HCT116 (cell line): ENCODE measurements around the gene HDAC1. TPM values are rescaled to one million over a fixed set of nuclear protein-coding genes. Genes with fewer than 3 reads are reported as not detected.

ENCODE experiments used
- ATAC-seq: fragments of 200-7000 bp; cut with Tn5 transposase; 2 replicates; pipeline ENCODE4 v1.9.1; 2020; ENCODE audit warnings: mild to moderate bottlenecking, moderate library complexity
- BruUV-seq: library from RNA; stranded (reverse); fragments of 400-500 nt; replicated peaks from 2 replicates; lab custom pipeline; 2021; lab: Mats Ljungman, UMichigan
- CTCF ChIA-PET: fragments of 300-600 bp; sonication (Branson Sonifier 250); formaldehyde crosslinking; loops from one replicate; lab custom pipeline; 2021; ENCODE audit warnings: antibody characterized with exemption; lab: Charles Lee
- POLR2A ChIA-PET: fragments of 300-600, 350-600 bp; sonication (Branson Sonifier 250); formaldehyde crosslinking; loops from one replicate; lab custom pipeline; 2021; ENCODE audit warnings: antibody characterized with exemption; lab: Charles Lee
- RAD21 ChIA-PET, 2 experiments: fragments of 300-600 bp; sonication (Branson Sonifier 250); formaldehyde crosslinking; loops; one replicate each; lab custom pipeline; 2023; ENCODE audit warnings: low total read pairs in 2 of 2; ENCODE audit not compliant: uncharacterized antibody in 2 of 2, unreplicated experiment in 2 of 2, low non-redundant PET in 1 of 2; lab: Charles Lee
- DNase-seq: peaks from one replicate; pipeline ENCODE4 v3.0.0-alpha.2; 2010; ENCODE audit warnings: low read depth, low spot score
- H2AFZ ChIP-seq: fragments of 200-600 bp; shearing (Covaris generic), sonication (generic); 2 replicates; pipeline ENCODE4 v1.6.1; 2017; ENCODE audit warnings: low read depth, mixed run types, mixed read lengths, antibody characterized with exemption, low read length; ENCODE audit not compliant: poor library complexity, severe bottlenecking
- H3K27ac ChIP-seq: 2 replicates; pipeline ENCODE4 v1.5.1; 2012; ENCODE audit warnings: low read depth, low read length
- H3K27me3 ChIP-seq: fragments of 200-600 bp; sonication (generic); 2 replicates; pipeline ENCODE4 v1.6.1; 2016; ENCODE audit warnings: mixed run types, low read length, mixed read lengths; ENCODE audit not compliant: insufficient read depth
- H3K36me3 ChIP-seq, 2 experiments: fragments of 200-500 bp in 1 of 2; fragments of 200-600 bp in 1 of 2; sonication (Bioruptor generic) in 1 of 2; sonication (generic) in 1 of 2; 2 replicates each; pipeline versions ENCODE4 v1.5.1 to v1.6.1; 2014 to 2016; ENCODE audit warnings: low read length in 2 of 2, inconsistent platforms in 1 of 2, mixed read lengths in 1 of 2, mixed run types in 1 of 2; ENCODE audit not compliant: insufficient read depth in 2 of 2, control insufficient read depth in 1 of 2
- H3K4me1 ChIP-seq, 2 experiments: fragments of 200-600 bp in 1 of 2; sonication (generic) in 1 of 2; 2 replicates each; pipeline versions ENCODE4 v1.5.1 to v1.6.1; 2012 to 2017; ENCODE audit warnings: low read length in 2 of 2, inconsistent platforms in 1 of 2, mild to moderate bottlenecking in 1 of 2, mixed read lengths in 1 of 2, mixed run types in 1 of 2, moderate library complexity in 1 of 2; ENCODE audit not compliant: insufficient read depth in 2 of 2, control insufficient read depth in 1 of 2
- H3K4me2 ChIP-seq: fragments of 200-600 bp; sonication (generic); 2 replicates; pipeline ENCODE4 v1.6.1; 2017; ENCODE audit warnings: mixed run types, low read length, mixed read lengths
- H3K4me3 ChIP-seq, 2 experiments: fragments of 200-600 bp in 1 of 2; sonication (generic) in 1 of 2; replicated peaks in 1 of 2; 2 replicates each; pipeline ENCODE4 v1.5.1; 2011 to 2016; ENCODE audit warnings: low read length in 2 of 2, control low read depth in 1 of 2, low read depth in 1 of 2, mild to moderate bottlenecking in 1 of 2, mixed read lengths in 1 of 2, mixed run types in 1 of 2
- H3K79me2 ChIP-seq: fragments of 200-600 bp; sonication (generic); 2 replicates; pipeline ENCODE4 v1.6.1; 2017; ENCODE audit warnings: mild to moderate bottlenecking, mixed run types, low read length, moderate library complexity, mixed read lengths; ENCODE audit not compliant: insufficient read depth
- H3K9ac ChIP-seq: fragments of 200-600 bp; sonication (generic); 2 replicates; pipeline ENCODE4 v1.6.1; 2016; ENCODE audit warnings: low read length, mixed read lengths
- H3K9me2 ChIP-seq: fragments of 200-600 bp; sonication (generic), shearing (Covaris generic); 2 replicates; pipeline ENCODE4 v1.6.1; 2017; ENCODE audit warnings: mixed run types, mild to moderate bottlenecking, moderate library complexity; ENCODE audit not compliant: insufficient read depth
- H3K9me3 ChIP-seq, 2 experiments: fragments of 200-500 bp in 1 of 2; fragments of 200-600 bp in 1 of 2; sonication (Bioruptor generic) in 1 of 2; sonication (generic) in 1 of 2; 2 replicates each; pipeline ENCODE4 v1.6.1; 2014 to 2017; ENCODE audit warnings: low read length in 2 of 2, mixed read lengths in 2 of 2, inconsistent platforms in 1 of 2, low read depth in 1 of 2, mild to moderate bottlenecking in 1 of 2, mixed run types in 1 of 2, moderate library complexity in 1 of 2; ENCODE audit not compliant: control insufficient read depth in 1 of 2, insufficient read depth in 1 of 2
- H4K20me1 ChIP-seq: fragments of 200-600 bp; sonication (generic), shearing (Covaris generic); 2 replicates; pipeline ENCODE4 v1.6.1; 2017; ENCODE audit warnings: mixed run types, mild to moderate bottlenecking, moderate library complexity; ENCODE audit not compliant: insufficient read depth
- ELF1 ChIP-seq: IDR thresholded peaks from 2 replicates; pipeline ENCODE4 v1.6.1; 2012; ENCODE audit warnings: low read depth, borderline replicate concordance
- EZH2 ChIP-seq: fragments of 200-600 bp; sonication (generic); IDR thresholded peaks from 2 replicates; pipeline ENCODE4 v1.6.1; 2017; ENCODE audit warnings: antibody characterized with exemption, mixed run types
- EZH2phosphoT487 ChIP-seq: fragments of 200-600 bp; IDR thresholded peaks from 2 replicates; pipeline ENCODE4 v1.6.1; 2018; ENCODE audit warnings: antibody characterized with exemption, borderline replicate concordance
- JUND ChIP-seq: IDR thresholded peaks from 2 replicates; pipeline ENCODE4 v1.6.1; 2012
- POLR2AphosphoS5 ChIP-seq: IDR thresholded peaks from 2 replicates; pipeline ENCODE4 v1.6.1; 2011; ENCODE audit warnings: mild to moderate bottlenecking, low read depth, low read length, moderate library complexity
- RAD21 ChIP-seq: IDR thresholded peaks from 2 replicates; pipeline ENCODE4 v1.6.1; 2012; ENCODE audit warnings: low read depth, mild to moderate bottlenecking
- SP1 ChIP-seq: IDR thresholded peaks from 2 replicates; pipeline ENCODE4 v1.6.1; 2012; ENCODE audit warnings: low read depth
- ZFX ChIP-seq: fragments of 450-650 bp; IDR thresholded peaks from 2 replicates; pipeline ENCODE4 v1.6.1; 2017
- ZNF274 ChIP-seq: fragments of 200-500 bp; sonication (Bioruptor generic); IDR thresholded peaks from 2 replicates; pipeline ENCODE4 v1.6.1; 2014; ENCODE audit warnings: mild to moderate bottlenecking, low read depth, low read length, inconsistent platforms
- intact Hi-C: fragments of 100-400 bp; cut with micrococcal nuclease; formaldehyde crosslinking; loops from 2 replicates; pipeline ENCODE4 v1.10.0; 2022
- total RNA-seq: library from RNA; stranded (reverse); gene quantifications from one replicate; pipeline ENCODE4 v1.2.1, GENCODE V29; 2021; ENCODE audit not compliant: unreplicated experiment
- TF ChIP-seq, protein P1 (sequence below): IDR thresholded peaks from 2 replicates; pipeline ENCODE4 v1.6.1; 2011; ENCODE audit warnings: mild to moderate bottlenecking, low read length, moderate library complexity; ENCODE audit not compliant: insufficient replicate concordance; ENCODE audit errors: extremely low read depth
- TF ChIP-seq, protein P2 (sequence below): IDR thresholded peaks from 2 replicates; pipeline ENCODE4 v1.6.1; 2012; ENCODE audit warnings: low read depth
- TF ChIP-seq, protein P3 (sequence below): IDR thresholded peaks from 2 replicates; pipeline ENCODE4 v1.6.1; 2012
- TF ChIP-seq, protein P4 (sequence below): IDR thresholded peaks from 2 replicates; pipeline ENCODE4 v1.6.1; 2012

HDAC1 gene
- total RNA-seq, 1 experiment from 2014 or later = 232 TPM

DNA sequence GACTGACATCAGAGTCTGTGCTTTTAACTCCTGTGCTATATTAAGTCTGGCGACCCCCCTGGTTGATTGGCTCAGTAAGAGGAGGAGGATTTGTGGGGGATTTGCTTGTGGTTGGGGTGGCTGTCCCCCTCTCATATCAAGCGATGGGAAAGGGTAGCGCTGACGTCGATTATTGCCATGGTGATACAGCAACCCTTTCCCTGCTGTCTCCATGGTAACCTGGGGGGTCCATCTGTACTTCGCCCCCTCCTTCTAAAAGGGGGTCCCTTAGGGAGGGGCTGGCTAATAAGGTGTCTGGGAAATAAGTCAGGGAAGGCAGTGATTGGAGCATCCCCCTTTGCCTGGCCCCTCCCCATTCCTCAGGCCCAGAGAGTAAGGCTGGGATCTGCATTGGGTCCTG is 65.7 kb downstream of the HDAC1 start:
- Histone ChIP-seq H3K79me2 (no peaks in the 10 kb centered on the region), H3K9me2 (no peaks in the 10 kb centered on the region), H3K27ac (no peak overlapping the region), H3K27me3 (no peaks in the 10 kb centered on the region), H4K20me1 (no peaks in the 10 kb centered on the region), H3K4me1 (peaks cover under 1 to 3% of the 10 kb centered on the region in 2 experiments; a peak in 2 of 4 replicates), H3K4me3 (no peak overlapping the region), H3K9ac (no peak overlapping the region), H3K4me2 (no peak overlapping the region), H3K36me3 (no peaks in the 10 kb centered on the region), H3K9me3 (no peaks in the 10 kb centered on the region), H2AFZ (no peak overlapping the region)
- no peak for TF ChIP-seq JUND
- no peak for TF ChIP-seq POLR2AphosphoS5
- TF ChIP-seq EZH2 = no peak
- TF ChIP-seq, protein P1, sequence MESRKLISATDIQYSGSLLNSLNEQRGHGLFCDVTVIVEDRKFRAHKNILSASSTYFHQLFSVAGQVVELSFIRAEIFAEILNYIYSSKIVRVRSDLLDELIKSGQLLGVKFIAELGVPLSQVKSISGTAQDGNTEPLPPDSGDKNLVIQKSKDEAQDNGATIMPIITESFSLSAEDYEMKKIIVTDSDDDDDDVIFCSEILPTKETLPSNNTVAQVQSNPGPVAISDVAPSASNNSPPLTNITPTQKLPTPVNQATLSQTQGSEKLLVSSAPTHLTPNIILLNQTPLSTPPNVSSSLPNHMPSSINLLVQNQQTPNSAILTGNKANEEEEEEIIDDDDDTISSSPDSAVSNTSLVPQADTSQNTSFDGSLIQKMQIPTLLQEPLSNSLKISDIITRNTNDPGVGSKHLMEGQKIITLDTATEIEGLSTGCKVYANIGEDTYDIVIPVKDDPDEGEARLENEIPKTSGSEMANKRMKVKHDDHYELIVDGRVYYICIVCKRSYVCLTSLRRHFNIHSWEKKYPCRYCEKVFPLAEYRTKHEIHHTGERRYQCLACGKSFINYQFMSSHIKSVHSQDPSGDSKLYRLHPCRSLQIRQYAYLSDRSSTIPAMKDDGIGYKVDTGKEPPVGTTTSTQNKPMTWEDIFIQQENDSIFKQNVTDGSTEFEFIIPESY = no peak
- no peak for TF ChIP-seq ZFX
- TF ChIP-seq ZNF274 = no peak
- DNase-seq = no peak
- no TSS peak for BruUV-seq
- ChIA-PET RAD21 (interaction anchor here in 1 of 2 experiments (0.5 kb wide), 1 partner anchor 116 kb away, joined by 4 read pairs; no protein-coding TSS in a partner anchor), CTCF (no interaction called here), POLR2A (no interaction called here)
- intact Hi-C loops = no loop called here
- no peak for ATAC-seq

DNA sequence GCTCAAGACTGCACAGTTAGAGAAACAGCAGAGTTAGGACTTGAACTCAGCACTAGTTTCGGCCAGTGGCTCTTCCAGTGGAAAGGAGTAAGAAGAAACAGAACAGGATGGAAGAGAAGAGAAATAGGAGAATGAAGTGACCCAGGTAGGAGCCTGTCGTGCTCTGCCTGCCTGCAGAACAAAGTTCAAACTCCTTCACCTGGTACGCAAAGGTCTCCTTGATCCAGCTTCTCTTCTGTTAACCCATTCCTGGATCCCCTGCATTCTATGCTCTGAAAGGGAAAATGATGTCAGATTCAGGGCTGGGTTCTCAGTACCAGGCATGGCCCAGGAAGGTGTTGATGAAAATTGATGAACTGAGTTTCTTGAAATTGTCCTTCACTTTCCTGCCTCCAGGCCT is 66.6 kb downstream of the HDAC1 start:
- no TSS peak for BruUV-seq
- ChIA-PET CTCF (no interaction called here), POLR2A (no interaction called here), RAD21 (no interaction called here)
- intact Hi-C loops = no loop called here
- no peaks in the 10 kb centered on the region for H3K9me3 ChIP-seq
- TF ChIP-seq, protein P2, sequence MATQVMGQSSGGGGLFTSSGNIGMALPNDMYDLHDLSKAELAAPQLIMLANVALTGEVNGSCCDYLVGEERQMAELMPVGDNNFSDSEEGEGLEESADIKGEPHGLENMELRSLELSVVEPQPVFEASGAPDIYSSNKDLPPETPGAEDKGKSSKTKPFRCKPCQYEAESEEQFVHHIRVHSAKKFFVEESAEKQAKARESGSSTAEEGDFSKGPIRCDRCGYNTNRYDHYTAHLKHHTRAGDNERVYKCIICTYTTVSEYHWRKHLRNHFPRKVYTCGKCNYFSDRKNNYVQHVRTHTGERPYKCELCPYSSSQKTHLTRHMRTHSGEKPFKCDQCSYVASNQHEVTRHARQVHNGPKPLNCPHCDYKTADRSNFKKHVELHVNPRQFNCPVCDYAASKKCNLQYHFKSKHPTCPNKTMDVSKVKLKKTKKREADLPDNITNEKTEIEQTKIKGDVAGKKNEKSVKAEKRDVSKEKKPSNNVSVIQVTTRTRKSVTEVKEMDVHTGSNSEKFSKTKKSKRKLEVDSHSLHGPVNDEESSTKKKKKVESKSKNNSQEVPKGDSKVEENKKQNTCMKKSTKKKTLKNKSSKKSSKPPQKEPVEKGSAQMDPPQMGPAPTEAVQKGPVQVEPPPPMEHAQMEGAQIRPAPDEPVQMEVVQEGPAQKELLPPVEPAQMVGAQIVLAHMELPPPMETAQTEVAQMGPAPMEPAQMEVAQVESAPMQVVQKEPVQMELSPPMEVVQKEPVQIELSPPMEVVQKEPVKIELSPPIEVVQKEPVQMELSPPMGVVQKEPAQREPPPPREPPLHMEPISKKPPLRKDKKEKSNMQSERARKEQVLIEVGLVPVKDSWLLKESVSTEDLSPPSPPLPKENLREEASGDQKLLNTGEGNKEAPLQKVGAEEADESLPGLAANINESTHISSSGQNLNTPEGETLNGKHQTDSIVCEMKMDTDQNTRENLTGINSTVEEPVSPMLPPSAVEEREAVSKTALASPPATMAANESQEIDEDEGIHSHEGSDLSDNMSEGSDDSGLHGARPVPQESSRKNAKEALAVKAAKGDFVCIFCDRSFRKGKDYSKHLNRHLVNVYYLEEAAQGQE = no peak
- TF ChIP-seq RAD21 = no peak
- TF ChIP-seq, protein P3, sequence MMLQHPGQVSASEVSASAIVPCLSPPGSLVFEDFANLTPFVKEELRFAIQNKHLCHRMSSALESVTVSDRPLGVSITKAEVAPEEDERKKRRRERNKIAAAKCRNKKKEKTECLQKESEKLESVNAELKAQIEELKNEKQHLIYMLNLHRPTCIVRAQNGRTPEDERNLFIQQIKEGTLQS = no peak
- no peak for TF ChIP-seq ELF1
- TF ChIP-seq EZH2phosphoT487 = no peak
- no peak for TF ChIP-seq POLR2AphosphoS5
- TF ChIP-seq SP1 = no peak
- TF ChIP-seq, protein P4, sequence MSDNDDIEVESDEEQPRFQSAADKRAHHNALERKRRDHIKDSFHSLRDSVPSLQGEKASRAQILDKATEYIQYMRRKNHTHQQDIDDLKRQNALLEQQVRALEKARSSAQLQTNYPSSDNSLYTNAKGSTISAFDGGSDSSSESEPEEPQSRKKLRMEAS = no peak
- TF ChIP-seq ZNF274 = no peak
- no peak overlapping the region for H3K4me3 ChIP-seq
- H3K4me2 ChIP-seq = no peak overlapping the region
- H3K36me3 ChIP-seq = no peaks in the 10 kb centered on the region
- H3K27ac ChIP-seq = no peak overlapping the region
- H3K9ac ChIP-seq = no peak overlapping the region
- DNase-seq (no peak), ATAC-seq (no peak)
- no peaks in the 10 kb centered on the region for H3K79me2 ChIP-seq
- no peak overlapping the region for H2AFZ ChIP-seq
- no peaks in the 10 kb centered on the region for H4K20me1 ChIP-seq
- no peaks in the 10 kb centered on the region for H3K9me2 ChIP-seq
- no peaks in the 10 kb centered on the region for H3K4me1 ChIP-seq
- H3K27me3 ChIP-seq = no peaks in the 10 kb centered on the region
